KOPT-K1 (cell line): ENCODE results near the gene CTPS2.
"Not testable (repeated sequence)": the region's sequence is repeated elsewhere in the genome, so short reads cannot be mapped to it uniquely, and the experiment has no call there.

Experiments used
- H3K27ac ChIP-seq: fragments of 200-600 bp; sonication (generic); 2 replicates; pipeline ENCODE4 v1.5.1; 2016; ENCODE audit warnings: antibody characterized with exemption, mild to moderate bottlenecking, low read depth, low read length; ENCODE audit not compliant: poor library complexity, severe bottlenecking
- H3K36me3 ChIP-seq: fragments of 200-600 bp; sonication (generic); 2 replicates; pipeline ENCODE4 v1.5.1; 2017; ENCODE audit warnings: antibody characterized with exemption, mild to moderate bottlenecking, low read length, moderate library complexity; ENCODE audit not compliant: insufficient read depth
- H3K9me3 ChIP-seq: fragments of 200-600 bp; sonication (generic); 2 replicates; pipeline ENCODE4 v1.5.1; 2017; ENCODE audit warnings: antibody characterized with exemption, low read length, mild to moderate bottlenecking; ENCODE audit not compliant: insufficient read depth, poor library complexity, severe bottlenecking

The CTPS2 gene

DNA sequence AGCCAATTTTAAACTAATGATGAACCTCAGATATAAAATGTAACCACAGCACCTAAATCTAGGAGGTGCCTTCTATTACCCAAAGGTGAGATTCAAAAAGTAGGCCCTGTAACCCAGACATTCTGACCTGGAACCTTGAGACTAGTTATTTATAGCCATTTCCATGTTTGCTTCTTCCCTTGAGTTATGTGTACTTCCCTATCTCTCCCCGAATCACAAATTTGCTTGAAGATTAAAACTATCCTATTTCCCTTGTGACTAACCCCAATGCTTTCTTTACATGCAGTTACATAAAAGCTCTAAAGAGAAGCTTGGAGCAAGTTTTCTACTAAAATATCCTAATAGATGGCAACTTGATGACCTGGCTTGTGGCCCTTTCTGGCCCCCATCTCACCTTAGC, 95.1 kb downstream of the CTPS2 start:
- Histone ChIP-seq H3K27ac (no peak overlapping the region), H3K36me3 (no peaks in the 10 kb centered on the region), H3K9me3 (no peaks in the 10 kb centered on the region)

DNA sequence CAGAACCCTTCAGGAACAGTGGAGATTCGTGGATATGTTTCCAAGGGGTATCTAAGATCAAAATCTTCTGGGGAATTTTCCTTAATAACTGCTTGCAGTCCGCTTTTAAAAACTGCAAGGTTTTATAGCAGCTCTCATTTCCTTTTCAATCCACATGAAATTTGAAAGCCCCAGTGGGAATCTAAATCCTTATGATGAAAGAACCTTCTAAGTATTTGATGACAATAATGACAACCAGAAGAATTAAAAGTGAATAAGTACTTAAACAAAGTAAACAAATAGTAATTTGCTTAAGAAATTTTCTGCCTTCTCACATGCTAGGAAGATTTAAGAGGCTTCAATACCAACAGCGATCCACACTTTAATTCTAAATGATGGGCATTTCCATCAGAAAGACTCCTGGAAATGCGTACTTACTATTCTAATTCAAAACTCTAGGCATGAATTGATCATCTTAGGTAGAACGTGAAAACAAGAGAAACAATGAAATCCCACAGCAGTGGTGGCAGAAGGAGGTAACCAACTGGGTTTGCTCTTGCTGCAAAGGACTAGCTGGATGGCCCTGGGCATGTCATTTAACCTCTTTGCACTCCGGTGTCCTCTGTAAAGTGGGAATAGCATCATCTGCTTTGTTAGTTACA, 100.1 kb downstream of the CTPS2 start:
- Histone ChIP-seq H3K36me3 (no peaks in the 10 kb centered on the region), H3K9me3 (no peaks in the 10 kb centered on the region), H3K27ac (no peak overlapping the region)

DNA sequence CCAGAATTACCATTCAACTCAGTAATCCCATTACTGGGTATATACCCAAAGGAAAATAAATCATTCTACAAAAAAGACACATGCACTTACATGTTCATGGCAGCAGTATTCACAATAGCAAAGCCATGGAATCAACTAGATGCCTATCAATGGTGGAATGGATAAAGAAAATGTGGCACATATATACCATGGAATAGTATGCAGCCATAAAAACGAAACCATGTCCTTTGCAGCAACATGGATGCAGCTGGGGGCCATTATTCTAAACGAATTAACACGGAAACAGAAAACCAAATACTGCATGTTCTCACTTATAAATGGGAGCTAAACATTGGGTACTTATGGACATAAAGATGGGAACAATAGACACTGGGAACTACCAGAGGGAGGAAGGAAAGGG, 101.8 kb downstream of the CTPS2 start:
- H3K9me3 ChIP-seq, H3K36me3 ChIP-seq, H3K27ac ChIP-seq: not testable (repeated sequence)

- Histone ChIP-seq H3K36me3 (no peaks in the 10 kb centered on the region), H3K27ac (no peak overlapping the region), H3K9me3 (no peaks in the 10 kb centered on the region)
Measured at GRCh38 chrX:16610121-16610621, 102.3 kb downstream of the CTPS2 start.

DNA sequence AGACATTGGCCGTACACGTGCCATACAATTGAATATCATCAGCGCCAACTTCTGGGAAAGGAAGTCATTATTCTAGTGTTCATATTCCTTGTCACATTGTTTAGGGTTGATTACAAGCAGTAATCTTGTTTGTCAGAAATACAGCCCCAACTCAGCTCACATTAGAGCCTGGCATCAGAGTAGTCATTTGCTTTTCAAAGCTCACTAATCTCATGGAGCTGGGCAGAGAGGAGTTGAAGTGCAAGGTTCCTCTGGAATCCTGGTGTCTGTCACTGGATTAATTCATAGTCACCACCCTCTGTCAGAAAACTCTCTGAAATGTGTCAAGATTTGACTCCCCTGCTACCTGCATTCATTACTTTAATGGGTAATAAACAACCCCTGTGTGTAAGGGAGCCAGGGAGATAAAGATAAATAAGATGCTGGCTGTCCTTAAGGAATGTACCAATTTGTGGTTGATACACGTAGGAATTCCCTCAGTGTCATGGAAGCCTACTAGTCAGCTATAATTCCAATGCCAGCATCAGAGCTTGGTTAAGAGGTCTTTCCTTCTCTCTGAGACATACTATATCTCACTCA, 106.2 kb downstream of the CTPS2 start:
- no peaks in the 10 kb centered on the region for H3K36me3 ChIP-seq
- no peaks in the 10 kb centered on the region for H3K9me3 ChIP-seq
- no peak overlapping the region for H3K27ac ChIP-seq

DNA sequence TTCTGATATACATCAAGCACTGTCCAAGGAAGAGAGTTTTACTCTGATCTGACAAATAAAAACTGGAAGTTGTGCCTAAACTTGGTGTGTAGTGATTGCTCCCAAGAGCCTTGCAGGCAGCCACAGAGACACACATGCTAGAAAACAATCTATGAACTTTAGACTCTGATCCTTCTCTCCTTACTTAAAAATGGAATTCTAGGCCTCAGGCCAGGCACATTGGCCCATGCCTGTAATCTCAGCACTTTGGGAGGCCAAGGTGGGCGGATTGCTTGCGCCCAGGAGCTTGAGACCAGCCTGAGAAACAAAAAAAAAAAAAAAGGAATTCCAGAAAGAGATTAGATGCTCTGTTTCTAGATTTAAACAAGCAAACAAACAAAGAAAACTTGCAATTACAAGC, 108.1 kb downstream of the CTPS2 start:
- Histone ChIP-seq H3K27ac (no peak overlapping the region), H3K9me3 (no peaks in the 10 kb centered on the region), H3K36me3 (no peaks in the 10 kb centered on the region)

DNA sequence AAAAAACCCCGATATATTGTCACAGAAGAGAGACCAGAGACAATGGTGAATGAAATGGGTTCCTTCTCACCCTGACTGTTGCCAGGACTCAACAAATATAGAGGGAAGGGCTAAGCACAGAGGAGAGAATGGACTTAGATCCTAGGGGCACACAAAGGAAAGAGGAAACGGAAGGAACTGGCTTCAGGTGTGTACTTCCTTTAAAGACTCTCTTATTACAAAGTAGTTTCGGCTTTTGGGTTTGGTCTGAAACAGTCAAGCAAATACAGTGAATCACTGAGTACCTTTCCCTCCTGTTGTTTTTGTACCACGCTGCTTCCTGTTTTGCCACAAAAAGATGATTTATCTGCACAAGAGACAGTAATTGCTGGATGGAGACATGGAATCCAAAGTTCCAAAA, 108.6 kb downstream of the CTPS2 start:
- Histone ChIP-seq H3K9me3 (no peaks in the 10 kb centered on the region), H3K36me3 (no peaks in the 10 kb centered on the region), H3K27ac (no peak overlapping the region)

GRCh38 chrX:16603235-16603634, 109.2 kb downstream of the CTPS2 start:
- H3K27ac ChIP-seq, H3K9me3 ChIP-seq: not testable (repeated sequence)

GRCh38 chrX:16601885-16602284, 110.6 kb downstream of the CTPS2 start:
- Histone ChIP-seq H3K9me3 (no peaks in the 10 kb centered on the region), H3K27ac (no peak overlapping the region), H3K36me3 (no peaks in the 10 kb centered on the region)

More at GRCh38 chrX:16603235-16603634, 109.2 kb downstream of the CTPS2 start:
- H3K36me3 ChIP-seq = not testable (repeated sequence)

GRCh38 chrX:16594490-16594889, 118.0 kb downstream of the CTPS2 start:
- H3K9me3 ChIP-seq = no peaks in the 10 kb centered on the region
- no peak overlapping the region for H3K27ac ChIP-seq
- no peaks in the 10 kb centered on the region for H3K36me3 ChIP-seq

GRCh38 chrX:16593801-16594200, 118.7 kb downstream of the CTPS2 start:
- H3K36me3 ChIP-seq = no peaks in the 10 kb centered on the region
- H3K9me3 ChIP-seq = no peaks in the 10 kb centered on the region
- H3K27ac ChIP-seq = no peak overlapping the region

DNA sequence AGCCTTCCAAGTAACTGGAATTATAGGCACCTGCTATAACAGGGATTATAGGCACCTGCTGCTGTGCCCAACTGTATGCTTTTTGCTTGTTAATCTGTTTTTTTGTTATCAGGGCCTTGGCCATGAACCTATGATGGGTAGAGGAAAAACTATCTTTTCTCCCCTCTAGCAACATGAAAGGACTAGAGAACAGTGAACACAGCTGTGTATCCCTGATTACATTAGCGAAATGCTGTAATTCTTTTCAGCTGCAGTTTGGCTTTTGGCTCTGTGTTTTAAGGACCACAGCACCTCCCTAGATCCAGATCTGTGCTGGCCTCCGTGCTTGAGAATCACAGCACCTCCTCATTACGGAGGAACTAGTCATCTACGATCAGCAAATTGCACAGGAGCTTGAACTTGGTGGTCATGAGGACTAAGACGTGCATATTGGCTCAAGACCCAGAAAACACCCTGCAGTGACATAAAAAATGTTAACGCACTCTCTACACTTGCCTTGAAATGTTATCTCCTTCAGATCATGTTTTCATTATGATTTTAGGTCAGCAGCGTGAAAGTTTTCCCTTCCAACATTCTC, 120.2 kb downstream of the CTPS2 start:
- no peaks in the 10 kb centered on the region for H3K36me3 ChIP-seq
- no peaks in the 10 kb centered on the region for H3K9me3 ChIP-seq
- no peak overlapping the region for H3K27ac ChIP-seq

GRCh38 chrX:16589826-16590225, 122.6 kb downstream of the CTPS2 start:
- no peak overlapping the region for H3K27ac ChIP-seq

GRCh38 chrX:16589211-16589610, 123.3 kb downstream of the CTPS2 start:
- no peak overlapping the region for H3K27ac ChIP-seq
- H3K36me3 ChIP-seq = no peaks in the 10 kb centered on the region

More at GRCh38 chrX:16589826-16590225, 122.6 kb downstream of the CTPS2 start:
- Histone ChIP-seq H3K36me3 (no peaks in the 10 kb centered on the region), H3K9me3 (no peaks in the 10 kb centered on the region)

DNA sequence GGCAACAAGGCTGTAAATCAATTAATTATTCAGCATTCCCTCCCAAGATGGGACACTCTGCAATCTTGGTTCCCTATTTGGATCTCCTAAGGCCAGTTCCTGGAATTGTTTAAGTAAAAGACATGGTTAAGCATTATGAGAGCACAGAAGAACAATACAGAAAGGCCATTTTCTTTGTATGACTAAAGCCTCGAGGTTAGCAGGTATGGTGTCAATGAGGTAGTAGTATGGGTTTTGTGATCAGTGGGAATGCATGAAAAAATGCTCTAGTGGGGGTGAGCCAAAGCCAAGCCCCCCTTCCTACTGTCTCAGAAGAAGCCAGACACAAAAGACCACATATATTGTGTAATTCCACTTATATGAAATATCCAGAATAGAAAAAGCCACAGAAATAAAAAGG, 124.2 kb downstream of the CTPS2 start:
- Histone ChIP-seq H3K9me3 (no peaks in the 10 kb centered on the region), H3K27ac (no peak overlapping the region), H3K36me3 (no peaks in the 10 kb centered on the region)

More at GRCh38 chrX:16589211-16589610, 123.3 kb downstream of the CTPS2 start:
- H3K9me3 ChIP-seq = no peaks in the 10 kb centered on the region

DNA sequence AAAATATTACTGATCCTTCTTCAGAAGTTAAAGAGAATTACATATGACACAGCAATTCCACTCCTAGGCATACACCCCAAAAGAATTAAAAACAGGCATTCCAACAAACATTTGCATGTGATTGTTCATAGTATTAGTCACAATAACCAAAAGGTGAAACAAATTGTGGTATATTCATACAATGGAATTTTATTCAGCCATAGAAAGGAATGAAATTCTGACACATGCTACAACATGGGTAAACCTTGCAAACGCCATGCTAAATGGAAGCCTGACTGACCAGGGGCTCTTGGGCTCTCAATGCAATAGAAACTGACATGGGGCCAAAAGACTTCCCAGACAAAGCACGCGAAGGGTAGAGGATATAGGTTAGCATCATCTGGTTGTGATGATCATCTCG, 124.6 kb downstream of the CTPS2 start:
- no peaks in the 10 kb centered on the region for H3K36me3 ChIP-seq
- no peaks in the 10 kb centered on the region for H3K9me3 ChIP-seq
- H3K27ac ChIP-seq = no peak overlapping the region
